Stomach (tissue), 4 donors: ENCODE results near the gene PHF19.

ENCODE experiments used
- POLR2AphosphoS5 ChIP-seq, 3 donors: sonication (generic); formaldehyde crosslinking; IDR thresholded peaks; one replicate each; pipeline ENCODE4 v1.6.1; 2016; ENCODE audit warnings: antibody characterized with exemption in 3 of 3
- TF ChIP-seq, protein P1 (sequence below), 7 experiments: fragments of 450-650 bp in 4 of 7; fragments of 200-600 bp in 3 of 7; sonication (generic) in 3 of 7; IDR thresholded peaks; one replicate each; pipeline ENCODE4 v1.5.1; 2016 to 2019; ENCODE audit warnings: antibody characterized with exemption in 7 of 7, control low read depth in 2 of 7, mild to moderate bottlenecking in 1 of 7

DNA sequence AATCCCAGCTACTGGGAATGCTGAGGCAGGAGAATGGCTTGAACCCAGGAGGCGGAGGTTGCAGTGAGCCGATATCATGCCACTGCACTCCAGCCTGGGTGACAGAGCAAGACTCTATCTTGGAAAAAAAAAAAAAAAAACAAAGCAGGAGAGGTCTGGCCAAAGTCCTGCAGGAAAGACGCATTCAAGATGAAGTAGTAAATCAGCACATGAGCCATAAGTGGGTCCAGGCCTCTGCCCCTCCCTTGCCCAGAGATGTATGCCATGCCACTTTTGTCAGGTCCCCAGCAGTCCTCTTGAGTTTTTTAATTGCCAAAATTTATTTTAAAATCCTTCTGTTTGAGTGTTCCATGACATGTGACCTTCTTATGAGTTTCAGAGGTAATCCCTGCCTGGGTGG lies 8.5 kb upstream of the PHF19 start:
- TF ChIP-seq POLR2AphosphoS5 (IDR thresholded peaks at IDR 0.05): no peak
- TF ChIP-seq, protein P1, sequence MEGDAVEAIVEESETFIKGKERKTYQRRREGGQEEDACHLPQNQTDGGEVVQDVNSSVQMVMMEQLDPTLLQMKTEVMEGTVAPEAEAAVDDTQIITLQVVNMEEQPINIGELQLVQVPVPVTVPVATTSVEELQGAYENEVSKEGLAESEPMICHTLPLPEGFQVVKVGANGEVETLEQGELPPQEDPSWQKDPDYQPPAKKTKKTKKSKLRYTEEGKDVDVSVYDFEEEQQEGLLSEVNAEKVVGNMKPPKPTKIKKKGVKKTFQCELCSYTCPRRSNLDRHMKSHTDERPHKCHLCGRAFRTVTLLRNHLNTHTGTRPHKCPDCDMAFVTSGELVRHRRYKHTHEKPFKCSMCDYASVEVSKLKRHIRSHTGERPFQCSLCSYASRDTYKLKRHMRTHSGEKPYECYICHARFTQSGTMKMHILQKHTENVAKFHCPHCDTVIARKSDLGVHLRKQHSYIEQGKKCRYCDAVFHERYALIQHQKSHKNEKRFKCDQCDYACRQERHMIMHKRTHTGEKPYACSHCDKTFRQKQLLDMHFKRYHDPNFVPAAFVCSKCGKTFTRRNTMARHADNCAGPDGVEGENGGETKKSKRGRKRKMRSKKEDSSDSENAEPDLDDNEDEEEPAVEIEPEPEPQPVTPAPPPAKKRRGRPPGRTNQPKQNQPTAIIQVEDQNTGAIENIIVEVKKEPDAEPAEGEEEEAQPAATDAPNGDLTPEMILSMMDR (IDR thresholded peaks at IDR 0.05): no peak
